GM12878 (cell line): Measurements from ENCODE around the gene ZFHX2. TPM values are rescaled to one million over a fixed set of nuclear protein-coding genes. Genes with fewer than 3 reads are reported as not detected.

Source experiments
- ATAC-seq: fragments of 200-7000 bp; cut with Tn5 transposase; 3 replicates; pipeline ENCODE4 v1.9.1; 2020; ENCODE audit warnings: mild to moderate bottlenecking, moderate library complexity
- BruUV-seq: library from RNA; stranded (reverse); fragments of 400-500 nt; replicated peaks from 2 replicates; lab custom pipeline; 2021; lab: Mats Ljungman, UMichigan
- CTCF ChIA-PET: fragments of 300-600 bp; sonication (Branson Sonifier 250); formaldehyde crosslinking; extraction: SDS; loops from one replicate; lab custom pipeline; 2021; ENCODE audit warnings: inconsistent platforms; lab: Yijun Ruan, JAX
- POLR2A ChIA-PET: fragments of 350-600 bp; formaldehyde crosslinking; extraction: SDS; loops from one replicate; lab custom pipeline; 2021; ENCODE audit warnings: inconsistent platforms; lab: Charles Lee
- RAD21 ChIA-PET: fragments of 300-600 bp; sonication (Branson Sonifier 250); formaldehyde crosslinking; loops from one replicate; lab custom pipeline; 2023; ENCODE audit warnings: antibody characterized with exemption; ENCODE audit not compliant: unreplicated experiment; lab: Charles Lee
- SMC1A ChIA-PET: fragments of 300-600 bp; sonication (Branson Sonifier 250); formaldehyde crosslinking; loops from one replicate; lab custom pipeline; 2023; ENCODE audit not compliant: unreplicated experiment, uncharacterized antibody; lab: Charles Lee
- DNase-seq: peaks from one replicate; pipeline ENCODE4 v3.0.0-alpha.2; 2011; ENCODE audit warnings: low read depth, low spot score
- FAIRE-seq: peaks from 3 replicates; lab custom pipeline; 2011; peaks lifted over from hg19 to GRCh38; lab: Jason Lieb, UNC
- H2AFZ ChIP-seq: 2 replicates; pipeline ENCODE4 v1.6.0; 2011; ENCODE audit warnings: low read depth, low read length, control low read depth; ENCODE audit not compliant: control insufficient read depth
- H3K27ac ChIP-seq: 2 replicates; pipeline ENCODE4 v1.5.1; 2011; ENCODE audit warnings: control low read depth; ENCODE audit not compliant: control insufficient read depth, insufficient read depth
- H3K27me3 ChIP-seq, 2 experiments: replicated peaks in 1 of 2; 2 replicates each; pipeline versions ENCODE4 v1.6.0 to v1.6.1; 2011; ENCODE audit warnings: low read length in 1 of 2; ENCODE audit not compliant: control insufficient read depth in 2 of 2, insufficient read depth in 2 of 2
- H3K36me3 ChIP-seq, 2 experiments: 2 replicates each; pipeline ENCODE4 v1.5.1; 2011; ENCODE audit warnings: low read length in 1 of 2; ENCODE audit not compliant: control insufficient read depth in 2 of 2, insufficient read depth in 2 of 2
- H3K4me1 ChIP-seq: 2 replicates; pipeline ENCODE4 v1.6.1; 2011; ENCODE audit warnings: mild to moderate bottlenecking, low read length, moderate library complexity, mixed read lengths; ENCODE audit not compliant: control insufficient read depth, insufficient read depth
- H3K4me2 ChIP-seq: 2 replicates; pipeline ENCODE4 v1.6.0; 2011; ENCODE audit warnings: control low read depth; ENCODE audit not compliant: control insufficient read depth, insufficient read depth
- H3K4me3 ChIP-seq: fragments of 200-600 bp; sonication (generic); 2 replicates; pipeline ENCODE4 v1.5.1; 2016
- H3K79me2 ChIP-seq: 2 replicates; pipeline ENCODE4 v1.6.0; 2011; ENCODE audit warnings: low read length; ENCODE audit not compliant: control insufficient read depth, insufficient read depth
- H3K9ac ChIP-seq: 2 replicates; pipeline ENCODE4 v1.8.0; 2011; ENCODE audit warnings: low read length, control low read depth, mixed read lengths; ENCODE audit not compliant: control insufficient read depth, insufficient read depth
- H3K9me3 ChIP-seq: replicated peaks from 3 replicates; pipeline ENCODE4 v1.5.1; 2011; ENCODE audit warnings: mild to moderate bottlenecking, low read length; ENCODE audit not compliant: control insufficient read depth, insufficient read depth
- H4K20me1 ChIP-seq: 2 replicates; pipeline ENCODE4 v1.6.0; 2011; ENCODE audit not compliant: control insufficient read depth, insufficient read depth
- CBX5 ChIP-seq: sonication (generic); IDR thresholded peaks from 2 replicates; pipeline ENCODE4 v1.6.1; 2016; ENCODE audit warnings: low read depth, moderate library complexity, mild to moderate bottlenecking, inconsistent platforms
- CREB1 ChIP-seq: IDR thresholded peaks from 2 replicates; pipeline ENCODE4 v1.6.1; 2012; ENCODE audit warnings: low read depth, mild to moderate bottlenecking, inconsistent platforms
- NBN ChIP-seq: fragments of 450-650 bp; IDR thresholded peaks from 2 replicates; pipeline ENCODE4 v1.6.1; 2016
- RAD21 ChIP-seq: IDR thresholded peaks from 2 replicates; pipeline ENCODE4 v1.6.1; 2011; ENCODE audit warnings: mild to moderate bottlenecking, low read depth, low read length, moderate library complexity; ENCODE audit not compliant: insufficient read depth
- SMC3 ChIP-seq: IDR thresholded peaks from 2 replicates; pipeline ENCODE4 v1.6.1; 2011; ENCODE audit warnings: low read length, improper control_type of control experiment, borderline replicate concordance
- YY1 ChIP-seq: IDR thresholded peaks from 2 replicates; pipeline ENCODE4 v1.6.1; 2011; ENCODE audit warnings: low read depth, mild to moderate bottlenecking, low read length
- ZBED1 ChIP-seq: IDR thresholded peaks from 2 replicates; pipeline ENCODE4 v1.6.1; 2016; ENCODE audit warnings: borderline replicate concordance
- WGBS: methylation state at CpG from one replicate; pipeline ENCODE4 v1.1.6; 2016; ENCODE audit warnings: low lambda C conversion rate; ENCODE audit not compliant: insufficient replicate concordance, insufficient coverage; ENCODE audit errors: missing lambda C conversion rate; 5-methylcytosine and 5-hydroxymethylcytosine counted together
- in situ Hi-C: fragments of 300-500 bp; cut with MboI; formaldehyde crosslinking; loops from 9 replicates; pipeline ENCODE4 v1.14.3; 2018; ENCODE audit warnings: mixed read lengths
- intact Hi-C: fragments of 100-400 bp; cut with micrococcal nuclease; formaldehyde crosslinking; loops from one replicate; pipeline ENCODE4 v1.14.2; 2022; ENCODE audit not compliant: unreplicated experiment
- polyA plus RNA-seq, 11 experiments: library from polyadenylated mRNA; depleted of rRNA in 4 of 11; unstranded in 6 of 11; stranded (reverse) in 5 of 11; fragments of >200 nt; fragmentation: Nextera tagmentation in 4 of 11; fragmentation: Illumina TruSeq in 1 of 11; extraction: Ambion mirVana in 4 of 11; extraction: Trizol in 1 of 11; gene quantifications; 1 replicate in 1 of 11; 2 replicates in 10 of 11; pipeline versions ENCODE4 v1.2.1 to v1.2.3, GENCODE V29; 2011 to 2016; ENCODE audit warnings: inconsistent platforms in 2 of 11, missing spikeins in 2 of 11, low read depth in 1 of 11
- total RNA-seq, 4 experiments: library from RNA; depleted of rRNA in 3 of 4; stranded (reverse); fragments of >200 nt in 3 of 4; fragmentation: Illumina TruSeq in 1 of 4; extraction: Trizol in 1 of 4; gene quantifications; 2 replicates each; pipeline versions ENCODE4 v1.2.1 to v1.2.3, GENCODE V29; 2013 to 2021
- TF ChIP-seq, protein P1 (sequence below), 3 experiments: IDR thresholded peaks in 2 of 3; conservative IDR thresholded peaks in 1 of 3; 2 replicates each; pipeline ENCODE4 v1.5.1; 2011; ENCODE audit warnings: low read depth in 3 of 3, low read length in 3 of 3, mild to moderate bottlenecking in 3 of 3, control low read depth in 2 of 3, moderate library complexity in 2 of 3, inconsistent platforms in 1 of 3, mixed read lengths in 1 of 3; ENCODE audit not compliant: control insufficient read depth in 2 of 3, insufficient read depth in 1 of 3; ENCODE audit errors: extremely low read depth in 1 of 3
- TF ChIP-seq, protein P2 (sequence below): fragments of 150-350 bp; IDR thresholded peaks from 2 replicates; pipeline ENCODE4 v1.6.1; 2014; ENCODE audit warnings: mild to moderate bottlenecking, low read depth, low read length

Gene ZFHX2
- total and polyA plus RNA-seq, 10 of the 15 experiments (the other 5 are each of a cell fraction or from before 2014, with no cell fraction given), result 0.27 to 2.2 (median 0.55) TPM

DNA sequence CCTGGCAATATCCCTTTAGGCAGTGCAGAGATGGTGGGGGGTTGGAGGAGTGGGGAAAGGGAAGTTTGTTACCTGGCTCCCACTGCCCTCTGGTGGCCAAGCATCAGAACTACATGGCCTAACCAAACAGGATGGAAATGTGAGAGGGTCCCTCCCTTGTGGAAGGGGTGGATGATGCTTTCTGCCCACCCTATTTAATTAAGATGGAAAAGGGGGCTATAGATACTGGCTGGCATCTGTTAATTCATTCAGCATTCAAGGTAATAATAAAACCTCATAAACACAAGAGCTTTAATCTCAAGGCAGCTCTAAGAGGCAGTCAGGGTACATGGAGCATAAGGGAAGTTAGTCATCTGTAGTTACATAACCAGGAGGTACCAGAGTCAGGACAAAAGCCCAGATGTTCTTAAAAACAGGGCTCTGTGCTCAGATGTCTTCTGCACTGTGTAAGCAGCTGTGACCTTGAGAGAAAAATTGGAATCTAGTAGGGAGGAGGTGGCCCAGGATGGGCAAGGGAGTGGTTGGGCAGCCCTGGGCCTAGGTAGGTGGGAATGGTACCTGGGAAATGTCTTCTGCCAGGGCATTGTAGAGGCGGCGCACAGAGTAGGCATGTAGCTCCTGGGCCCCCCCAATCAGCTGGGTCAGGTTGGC lies 11.4 kb upstream of the ZFHX2 start:
- CTCF ChIA-PET, result interaction anchor here (0.9 to 13.1 kb wide), 11 partner anchors 9 to 240 kb away, joined by 3 to 436 read pairs (median 6); partner anchors contain the start of genes NGDN and ZFHX2
- peaks cover 21% of the 10 kb centered on the region for H3K79me2 ChIP-seq
- no peak overlapping the region for H2AFZ ChIP-seq
- H3K4me1 ChIP-seq, result no peaks in the 10 kb centered on the region; the same call in none of the 2 replicates
- no peak overlapping the region for H3K4me2 ChIP-seq
- intact Hi-C loops, result loop anchor here (1.0 kb wide), 1 partner anchor 85 kb away; no protein-coding TSS in a partner anchor
- ATAC-seq, result peak; percentile 33
- WGBS, result 82% methylated on average over 2 of the region's 2 CpGs
- no peak overlapping the region for H3K9ac ChIP-seq
- peak; percentile 64 for FAIRE-seq
- peaks cover 17 to 23% of the 10 kb centered on the region in 2 experiments for H3K36me3 ChIP-seq
- no peak overlapping the region for H3K4me3 ChIP-seq
- no peaks in the 10 kb centered on the region for H3K9me3 ChIP-seq
- no peak for DNase-seq
- H3K27me3 ChIP-seq, result no peaks in the 10 kb centered on the region
- in situ Hi-C loops, result no loop called here
- H4K20me1 ChIP-seq, result no peaks in the 10 kb centered on the region
- no TSS peak for BruUV-seq
- 0 out of 2 replicates have a peak, but pooled peaks have one; percentile 33 for TF ChIP-seq CREB1
- TF ChIP-seq CBX5, result no peak
- TF ChIP-seq NBN, result 0 out of 2 replicates have a peak, but pooled peaks have one; percentile 30
- TF ChIP-seq YY1, result 0 out of 2 replicates have a peak, but pooled peaks have one; percentile 28
- TF ChIP-seq, protein P1, sequence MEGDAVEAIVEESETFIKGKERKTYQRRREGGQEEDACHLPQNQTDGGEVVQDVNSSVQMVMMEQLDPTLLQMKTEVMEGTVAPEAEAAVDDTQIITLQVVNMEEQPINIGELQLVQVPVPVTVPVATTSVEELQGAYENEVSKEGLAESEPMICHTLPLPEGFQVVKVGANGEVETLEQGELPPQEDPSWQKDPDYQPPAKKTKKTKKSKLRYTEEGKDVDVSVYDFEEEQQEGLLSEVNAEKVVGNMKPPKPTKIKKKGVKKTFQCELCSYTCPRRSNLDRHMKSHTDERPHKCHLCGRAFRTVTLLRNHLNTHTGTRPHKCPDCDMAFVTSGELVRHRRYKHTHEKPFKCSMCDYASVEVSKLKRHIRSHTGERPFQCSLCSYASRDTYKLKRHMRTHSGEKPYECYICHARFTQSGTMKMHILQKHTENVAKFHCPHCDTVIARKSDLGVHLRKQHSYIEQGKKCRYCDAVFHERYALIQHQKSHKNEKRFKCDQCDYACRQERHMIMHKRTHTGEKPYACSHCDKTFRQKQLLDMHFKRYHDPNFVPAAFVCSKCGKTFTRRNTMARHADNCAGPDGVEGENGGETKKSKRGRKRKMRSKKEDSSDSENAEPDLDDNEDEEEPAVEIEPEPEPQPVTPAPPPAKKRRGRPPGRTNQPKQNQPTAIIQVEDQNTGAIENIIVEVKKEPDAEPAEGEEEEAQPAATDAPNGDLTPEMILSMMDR (IDR thresholded peaks at IDR 0.05 in 2 of 3, conservative IDR thresholded peaks at IDR 0.05 in 1 of 3; ENCODE audit: control insufficient read depth in 2 of 3, extremely low read depth in 1 of 3, insufficient read depth in 1 of 3, low read depth in 3 of 3, low read length in 3 of 3), result peak; percentile 82 to 95 (median 90)
- TF ChIP-seq ZBED1, result no peak
- TF ChIP-seq, protein P2, sequence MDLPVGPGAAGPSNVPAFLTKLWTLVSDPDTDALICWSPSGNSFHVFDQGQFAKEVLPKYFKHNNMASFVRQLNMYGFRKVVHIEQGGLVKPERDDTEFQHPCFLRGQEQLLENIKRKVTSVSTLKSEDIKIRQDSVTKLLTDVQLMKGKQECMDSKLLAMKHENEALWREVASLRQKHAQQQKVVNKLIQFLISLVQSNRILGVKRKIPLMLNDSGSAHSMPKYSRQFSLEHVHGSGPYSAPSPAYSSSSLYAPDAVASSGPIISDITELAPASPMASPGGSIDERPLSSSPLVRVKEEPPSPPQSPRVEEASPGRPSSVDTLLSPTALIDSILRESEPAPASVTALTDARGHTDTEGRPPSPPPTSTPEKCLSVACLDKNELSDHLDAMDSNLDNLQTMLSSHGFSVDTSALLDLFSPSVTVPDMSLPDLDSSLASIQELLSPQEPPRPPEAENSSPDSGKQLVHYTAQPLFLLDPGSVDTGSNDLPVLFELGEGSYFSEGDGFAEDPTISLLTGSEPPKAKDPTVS, result no peak
- peak; percentile 74 for TF ChIP-seq RAD21
- peak; percentile 67 for TF ChIP-seq SMC3
- TF ChIP-seq, all 136 proteins: peak for 6
- ChIA-PET POLR2A (interaction anchor here (1.3 kb wide), 1 partner anchor 84 kb away, joined by 3 read pairs; no protein-coding TSS in a partner anchor), RAD21 (interaction anchor here (0.8 to 1.3 kb wide), 2 partner anchors 83 to 84 kb away, joined by 4 to 6 read pairs; no protein-coding TSS in a partner anchor), SMC1A (interaction anchor here (1.0 to 9.7 kb wide), 2 partner anchors 84 to 116 kb away, joined by 4 to 124 read pairs; no protein-coding TSS in a partner anchor)
- no peak overlapping the region for H3K27ac ChIP-seq
